DMS 273 treated with DMSO at 0.1 percent for 48 hours (cell line): ENCODE data around the gene CHID1.

Experiments used
- DNase-seq: peaks from one replicate; lab custom pipeline; 2025; lab: John Stamatoyannopoulos, UW

Gene CHID1

DNA sequence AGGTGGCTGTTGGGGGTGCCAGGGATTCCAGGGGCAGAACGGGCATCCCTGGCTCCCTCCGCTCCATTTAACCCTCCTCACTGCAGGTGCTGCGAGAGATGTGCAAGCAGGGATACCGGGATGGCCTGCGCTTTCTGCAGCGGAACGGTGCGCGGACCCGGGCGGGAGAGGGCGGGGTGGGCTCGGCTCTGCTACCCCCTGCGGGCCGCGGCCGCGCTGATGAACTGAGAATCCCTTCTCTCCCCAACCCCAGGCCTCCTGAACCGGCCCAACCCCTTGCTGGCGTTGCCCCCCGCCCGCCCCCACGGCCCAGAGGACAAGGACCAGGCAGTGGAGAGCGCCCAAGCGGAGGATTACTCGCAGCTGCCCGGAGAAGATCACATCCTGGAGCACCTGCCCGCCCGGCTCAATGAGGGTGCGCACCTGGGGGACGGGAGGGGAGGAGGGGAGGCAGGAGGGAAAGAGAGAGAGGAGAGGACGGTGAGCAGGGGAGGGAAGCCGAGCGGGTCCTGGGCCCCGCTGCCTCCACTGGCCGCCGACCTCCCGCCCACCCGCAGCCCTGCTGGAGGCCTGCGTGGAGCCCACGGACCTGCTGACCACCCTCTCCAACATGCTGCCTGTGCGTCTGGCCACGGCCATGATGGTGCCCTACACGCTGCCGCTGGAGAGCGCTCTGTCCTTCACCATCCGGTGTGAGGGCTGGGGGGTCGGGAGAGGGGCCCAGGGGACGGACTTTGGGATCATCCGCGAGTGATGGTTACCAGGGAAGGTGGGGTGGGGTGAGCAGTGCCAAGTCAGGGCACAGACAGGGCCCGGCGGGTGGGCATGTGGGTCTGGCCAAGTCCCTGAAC is 86.9 kb downstream of the CHID1 start:
- no peak for DNase-seq

DNA sequence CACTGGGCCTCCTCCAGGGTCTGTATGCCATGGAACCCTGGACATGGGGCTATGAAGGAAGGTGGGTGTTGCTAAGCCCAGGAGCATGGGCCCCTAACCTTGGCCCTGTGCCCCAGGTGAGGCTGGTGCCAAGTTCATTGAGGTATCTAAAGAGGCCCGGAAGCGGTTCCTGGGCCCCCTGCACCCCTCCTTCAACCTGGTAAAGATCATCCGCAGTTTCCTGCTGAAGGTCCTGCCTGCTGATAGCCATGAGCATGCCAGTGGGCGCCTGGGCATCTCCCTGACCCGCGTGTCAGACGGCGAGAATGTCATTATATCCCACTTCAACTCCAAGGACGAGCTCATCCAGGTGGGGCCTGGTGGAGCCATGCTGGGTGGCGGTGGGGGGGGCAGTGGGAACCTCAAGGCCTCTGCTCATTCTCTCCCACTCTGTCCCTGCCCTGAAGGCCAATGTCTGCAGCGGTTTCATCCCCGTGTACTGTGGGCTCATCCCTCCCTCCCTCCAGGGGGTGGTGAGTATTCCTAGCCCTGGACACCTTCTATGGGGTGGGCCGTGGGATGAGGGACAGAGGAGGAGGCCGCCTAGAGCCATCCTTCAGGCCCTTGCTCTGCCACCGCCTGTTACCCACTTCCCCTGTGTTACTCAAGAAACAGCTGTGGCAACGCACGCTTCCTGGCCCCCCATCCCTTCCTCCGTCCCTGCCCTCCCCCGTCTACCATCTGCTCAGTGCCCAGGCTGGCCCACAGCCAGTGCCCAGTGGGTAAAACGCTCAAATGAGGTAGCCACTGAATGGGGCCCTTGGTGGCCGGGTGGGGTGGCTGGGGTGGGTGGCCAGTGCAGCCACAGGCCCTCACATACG is 88.9 kb downstream of the CHID1 start:
- DNase-seq, result no peak

DNA sequence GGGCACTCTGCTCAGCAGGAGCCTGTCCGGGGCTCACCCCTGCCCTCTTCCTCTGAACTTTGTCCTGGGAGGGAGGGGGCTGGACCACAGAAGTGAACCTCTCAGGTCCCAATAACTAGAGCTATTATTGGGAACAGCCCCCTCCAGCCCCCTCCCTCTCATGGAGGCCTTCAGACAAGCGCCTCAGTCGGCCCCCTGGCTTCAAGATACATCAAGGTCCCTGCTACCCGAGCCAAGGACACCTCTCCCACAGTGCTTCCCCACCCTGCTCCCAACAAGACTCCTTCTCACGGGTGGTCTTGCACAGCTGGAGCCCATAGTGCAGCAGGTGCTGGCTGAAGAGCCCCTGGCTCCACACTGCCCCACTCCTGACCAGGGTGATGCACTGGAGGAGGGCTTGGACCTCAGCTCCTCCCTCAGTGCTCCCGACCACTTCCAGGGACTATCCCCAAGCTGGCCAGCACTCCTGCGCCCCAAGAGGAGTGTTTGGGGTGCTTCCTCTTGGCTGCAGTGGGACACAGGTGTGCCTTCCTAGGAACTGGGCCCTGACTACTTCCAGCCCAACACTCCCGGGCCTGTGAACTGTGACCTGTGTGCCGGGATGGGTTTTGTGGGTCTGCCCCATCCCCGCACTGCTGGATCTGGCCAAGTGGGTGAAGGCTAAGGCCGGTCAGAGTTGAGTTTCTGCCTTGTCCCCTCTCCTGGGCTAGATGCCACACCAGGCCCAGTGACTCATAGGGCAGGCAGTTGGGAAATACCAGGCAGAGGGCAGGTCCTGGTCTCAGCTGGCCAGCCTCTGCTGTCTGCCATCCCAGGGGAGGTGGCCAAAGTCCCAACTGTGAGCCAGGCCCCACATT is 89.7 kb downstream of the CHID1 start:
- DNase-seq, result no peak

DNA sequence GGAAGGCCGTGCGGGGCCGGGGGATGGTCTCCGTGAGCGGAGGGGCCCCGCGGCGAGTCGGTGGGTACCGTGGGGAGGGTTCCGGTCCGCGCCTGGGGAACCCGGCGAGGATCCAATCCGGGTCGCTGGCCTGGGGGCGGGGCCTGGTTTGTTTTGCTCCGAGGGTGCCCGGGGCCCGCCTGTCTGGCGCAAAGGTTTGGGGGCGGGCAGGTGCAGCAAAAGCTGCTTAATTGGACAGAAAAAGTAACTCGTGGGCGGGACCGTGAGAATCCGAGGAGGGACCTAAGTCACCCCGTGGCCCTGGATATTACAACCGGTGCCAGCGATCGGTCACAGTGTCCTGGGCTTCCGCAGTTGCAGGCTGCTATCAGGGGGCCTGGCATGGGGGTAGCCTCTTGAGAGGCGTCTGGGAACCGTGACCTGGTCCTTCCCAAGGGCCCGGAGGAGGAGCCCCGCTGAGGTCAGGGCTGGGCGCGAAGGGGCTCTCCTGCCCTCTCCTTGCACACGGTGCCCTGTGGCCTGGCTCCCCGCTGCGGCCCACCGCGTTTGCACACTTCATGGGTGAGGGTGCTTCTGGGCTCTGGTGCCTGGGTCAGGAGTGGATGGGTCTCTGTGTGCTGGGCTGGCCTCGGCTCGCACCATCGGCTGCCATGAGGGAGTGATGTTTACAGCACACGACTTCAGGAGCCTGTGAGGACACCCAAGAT is 90.5 kb downstream of the CHID1 start:
- no peak for DNase-seq

DNA sequence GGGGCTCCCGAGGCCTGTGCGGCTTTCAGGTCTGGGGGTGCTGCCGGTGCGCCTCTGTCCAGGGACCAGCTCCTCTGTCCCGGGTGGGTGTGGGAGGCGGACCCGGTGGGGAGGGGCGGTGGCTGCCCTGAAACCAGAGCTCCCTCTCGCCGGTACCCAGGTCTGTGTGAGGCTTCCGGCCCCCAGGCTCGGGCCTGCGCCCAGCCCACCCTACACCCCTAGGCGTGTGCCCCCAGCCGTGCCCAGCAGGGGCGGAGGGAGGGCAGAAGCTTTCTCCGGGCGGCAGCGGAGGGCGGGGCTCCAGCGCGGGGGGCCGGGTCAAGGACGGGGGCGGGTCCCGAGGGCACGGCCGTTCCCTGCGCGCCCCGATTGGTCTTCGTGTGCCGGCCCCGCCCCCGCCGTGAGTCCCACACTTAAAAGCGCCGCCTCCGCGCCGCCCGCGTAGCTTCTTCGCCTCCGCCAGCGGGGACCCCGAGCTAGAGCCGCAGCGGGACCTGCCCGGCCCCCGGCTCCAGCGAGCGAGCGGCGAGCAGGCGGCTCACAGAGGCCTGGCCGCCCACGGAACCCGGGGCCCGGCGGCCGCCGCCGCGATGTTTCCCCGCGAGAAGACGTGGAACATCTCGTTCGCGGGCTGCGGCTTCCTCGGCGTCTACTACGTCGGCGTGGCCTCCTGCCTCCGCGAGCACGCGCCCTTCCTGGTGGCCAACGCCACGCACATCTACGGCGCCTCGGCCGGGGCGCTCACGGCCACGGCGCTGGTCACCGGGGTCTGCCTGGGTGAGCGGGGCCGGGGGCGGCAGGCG is 91.3 kb downstream of the CHID1 start:
- peak; percentile 39 for DNase-seq

DNA sequence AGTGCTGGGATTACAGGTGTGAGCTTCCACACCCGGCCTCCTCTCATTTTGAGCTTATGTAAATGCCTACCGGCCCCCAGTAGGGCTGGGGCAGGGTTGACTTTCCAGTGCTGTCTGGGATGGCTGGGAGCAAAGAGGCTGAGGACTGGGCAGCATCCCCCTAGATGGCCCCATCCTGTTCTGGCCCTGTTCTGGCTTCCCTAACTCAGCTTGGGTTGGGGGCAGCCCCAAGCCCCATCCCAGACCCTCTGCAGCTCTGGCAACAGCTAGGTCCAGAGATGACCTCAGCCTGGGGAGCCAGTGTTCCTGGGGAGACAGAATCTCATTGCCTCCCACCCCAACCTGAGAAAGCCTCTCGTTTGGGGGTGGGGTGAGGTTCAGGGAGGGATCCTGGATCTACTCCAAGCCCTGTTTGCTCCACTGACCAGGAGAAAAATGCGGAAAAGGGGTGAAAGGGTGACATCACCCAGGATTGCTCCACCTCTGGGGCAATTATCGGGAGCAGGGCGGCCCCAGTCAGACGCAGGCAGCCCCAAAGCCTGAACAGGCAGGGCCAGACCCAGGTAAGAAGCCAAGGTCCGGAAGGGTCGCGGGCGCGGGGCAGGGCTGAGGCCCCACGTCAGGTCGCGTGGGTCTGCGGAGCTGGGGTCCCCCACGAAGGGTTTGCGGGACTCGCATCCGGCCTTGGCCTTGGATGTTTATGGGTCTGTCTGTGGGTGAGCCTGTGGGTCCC is 92.0 kb downstream of the CHID1 start, which contains the start of gene PNPLA2:
TSS of gene PNPLA2 (plus strand) at position 519 of the 733 bp plus-strand sequence. CDS start 805 bp downstream, outside the sequence.
- DNase-seq, result no peak
